Glomerular visceral epithelial cell (primary cell): ENCODE results near the gene FUBP1.
A peak's percentile ranks its signal among the peaks of the same experiment; 100 is the strongest.
"Not testable (repeated sequence)": the region's sequence is repeated elsewhere in the genome, so short reads cannot be mapped to it uniquely, and the experiment has no call there.

ENCODE experiments used
- DNase-seq: peaks from one replicate; pipeline ENCODE4 v3.0.0-alpha.2; 2016; ENCODE audit errors: extremely low spot score

FUBP1 gene

GRCh38 chr1:77978969-77979876 is at the start of gene FUBP1:
Gene FUBP1, minus strand, starts transcription at chr1:77979072. Its CDS starts 68 bp downstream, at chr1:77979004.
- peak; percentile 99 for DNase-seq

DNA sequence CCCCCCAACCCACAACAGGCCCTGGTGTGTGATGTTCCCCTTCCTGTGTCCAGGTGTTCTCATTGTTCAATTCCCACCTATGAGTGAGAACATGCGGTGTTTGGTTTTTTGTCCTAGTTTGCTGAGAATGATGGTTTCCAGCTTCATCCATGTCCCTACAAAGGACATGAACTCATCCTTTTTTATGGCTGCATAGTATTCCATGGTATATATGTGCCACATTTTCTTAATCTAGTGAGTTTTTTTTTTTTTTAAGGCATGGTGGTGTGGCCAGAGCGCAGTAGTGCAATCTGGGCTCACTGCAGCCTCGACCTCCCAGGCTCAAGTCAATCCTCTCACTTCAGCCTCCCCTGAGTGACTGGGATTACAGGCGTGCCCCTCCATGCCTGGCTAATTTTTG is 42.3 kb upstream of the FUBP1 start:
- DNase-seq, result not testable (repeated sequence)

DNA sequence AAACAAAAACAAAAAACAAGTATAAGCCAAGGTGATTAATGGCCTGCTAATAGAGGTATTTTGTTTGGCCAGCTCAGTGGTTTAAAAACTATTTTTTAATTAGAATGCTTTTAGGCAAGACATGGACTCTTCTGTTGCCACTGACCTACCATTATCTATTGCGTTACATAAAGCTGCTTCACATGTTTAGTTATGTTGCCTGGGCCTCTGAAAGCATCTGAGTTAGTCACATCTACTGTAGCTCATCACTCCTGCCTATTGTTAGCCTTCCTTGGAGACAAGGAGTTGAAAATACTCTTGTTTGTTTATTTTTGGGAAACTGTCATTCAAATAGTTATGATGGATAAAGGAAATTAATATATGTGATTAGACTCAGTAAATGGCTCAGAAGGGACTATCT is 40.2 kb upstream of the FUBP1 start:
- DNase-seq, result no peak

- no peak for DNase-seq
These were observed 36.3 kb upstream of the FUBP1 start for GRCh38 chr1:78015148-78015547.

GRCh38 chr1:78011050-78011449 is 32.2 kb upstream of the FUBP1 start:
- DNase-seq, result no peak

DNA sequence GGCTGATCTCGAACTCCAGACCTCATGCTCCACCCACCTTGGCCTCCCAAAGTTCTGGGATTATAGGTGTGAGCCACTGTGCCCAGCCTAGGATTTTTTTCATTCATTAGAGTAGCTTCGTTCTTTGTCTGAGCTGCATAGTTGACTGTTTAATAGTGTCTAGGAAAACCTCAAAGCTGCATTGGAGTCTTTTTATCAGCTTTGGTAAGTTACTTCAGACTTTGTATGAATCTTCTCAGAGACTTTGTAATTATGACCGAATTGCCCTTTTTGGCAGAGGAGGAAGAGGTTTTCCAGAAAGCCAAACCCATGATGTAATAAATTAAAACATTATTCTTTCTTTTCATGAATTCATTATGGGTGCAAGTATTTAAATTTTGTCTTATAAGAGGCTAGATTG is 31.0 kb upstream of the FUBP1 start:
- DNase-seq, result no peak

DNA sequence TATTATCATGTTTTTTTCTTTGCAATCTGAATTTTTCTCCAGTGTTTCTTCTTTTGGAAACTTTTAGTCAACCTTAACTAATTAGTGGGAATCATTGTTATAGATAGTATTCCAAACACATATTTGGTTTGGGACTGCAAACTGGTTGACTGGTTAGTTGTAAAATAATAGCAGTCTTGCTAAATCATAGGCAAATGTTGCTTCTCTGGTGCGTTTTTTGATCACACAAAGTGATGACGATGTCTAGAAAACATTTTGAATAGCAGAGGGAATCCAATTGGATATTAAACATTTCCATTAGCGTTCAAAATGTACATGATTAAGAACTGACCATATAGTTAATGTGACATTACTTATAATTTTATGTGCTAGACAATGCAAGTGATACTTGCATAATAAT is 30.4 kb upstream of the FUBP1 start:
- no peak for DNase-seq

GRCh38 chr1:78007677-78008341 is 28.9 kb upstream of the FUBP1 start:
- DNase-seq, result no peak

GRCh38 chr1:78006521-78006920 is 27.6 kb upstream of the FUBP1 start:
- DNase-seq, result no peak

GRCh38 chr1:78005755-78006154 is 26.9 kb upstream of the FUBP1 start:
- DNase-seq, result peak; percentile 79

GRCh38 chr1:78005448-78005722 is 26.5 kb upstream of the FUBP1 start:
- DNase-seq, result no peak

- peak; percentile 96 for DNase-seq
These were observed 26.0 kb upstream of the FUBP1 start, which contains the start of gene DNAJB4 for GRCh38 chr1:78004719-78005447. Gene DNAJB4, plus strand, starts transcription at chr1:78004939. Its CDS starts 172 bp downstream, at chr1:78005111.

GRCh38 chr1:78003882-78004718 is 25.2 kb upstream of the FUBP1 start:
- DNase-seq, result peak; percentile 78

- DNase-seq, result no peak
These were observed 24.3 kb upstream of the FUBP1 start for GRCh38 chr1:78003070-78003746.

GRCh38 chr1:78000536-78000935 is 21.7 kb upstream of the FUBP1 start:
- DNase-seq, result not testable (repeated sequence)

DNA sequence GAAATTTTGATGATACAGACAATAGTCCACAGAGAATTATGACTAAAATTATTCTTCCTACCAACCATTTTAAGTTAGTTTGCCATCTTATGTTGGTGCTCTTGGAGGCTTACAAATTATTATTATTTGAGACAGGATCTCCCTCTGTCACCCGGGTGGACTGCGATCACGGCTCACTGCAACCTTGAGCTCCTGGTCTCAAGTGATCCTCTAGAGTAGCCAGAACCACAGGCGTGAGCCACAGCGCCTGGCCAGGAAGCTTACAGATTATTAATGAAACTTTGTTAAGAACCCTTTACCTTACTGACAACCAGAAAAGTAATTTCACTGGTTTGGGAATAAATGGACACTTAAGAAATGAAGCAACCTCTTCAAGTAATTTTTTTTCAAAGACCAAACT is 17.9 kb upstream of the FUBP1 start:
- DNase-seq, result no peak

- DNase-seq, result no peak
These were observed 15.3 kb upstream of the FUBP1 start for GRCh38 chr1:77994117-77994705.

DNA sequence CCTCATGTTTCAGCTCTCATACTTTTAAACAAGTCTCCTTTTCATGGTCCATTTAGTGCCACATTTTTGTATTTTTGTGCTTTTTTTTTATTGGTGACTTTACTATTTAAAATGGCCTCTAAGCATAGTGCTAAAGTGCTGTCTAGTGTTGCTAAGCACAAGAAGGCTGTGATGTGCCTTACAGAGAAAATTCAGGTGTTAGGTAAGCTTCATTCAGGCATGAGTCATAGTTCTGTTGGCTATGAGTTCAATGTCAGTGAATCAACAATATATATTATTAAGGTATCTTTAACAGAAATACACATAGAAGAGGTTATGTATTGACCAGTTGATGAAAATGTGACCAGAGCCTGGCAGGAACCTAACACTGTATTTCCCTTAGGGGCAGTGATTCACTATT is 12.8 kb upstream of the FUBP1 start:
- no peak for DNase-seq

DNA sequence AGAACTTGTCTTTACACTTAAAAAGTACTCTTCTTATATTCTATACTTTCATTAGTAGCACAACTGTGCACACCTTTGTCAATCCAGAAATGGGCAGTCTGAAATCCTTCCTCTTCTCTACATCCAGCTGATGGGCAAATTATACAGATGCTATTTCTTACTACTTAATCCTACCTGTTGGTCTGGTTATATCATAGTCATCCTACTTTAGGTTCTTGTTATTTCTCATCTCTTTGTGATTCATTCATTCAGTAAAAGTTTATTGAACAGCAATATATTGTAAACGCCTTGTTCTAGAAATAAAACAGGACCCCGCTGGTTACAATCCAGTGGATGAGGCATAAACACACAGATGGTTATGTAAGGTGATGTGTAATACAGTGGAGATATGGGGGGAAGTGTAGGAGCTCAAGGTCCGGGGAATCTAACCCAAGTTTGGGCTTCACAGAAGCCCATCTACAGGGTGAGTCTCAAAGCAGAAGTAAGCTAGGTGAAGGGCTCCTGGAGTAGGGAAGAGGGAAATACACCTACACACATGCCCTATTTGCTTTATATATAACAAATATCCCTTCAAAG is 11.8 kb upstream of the FUBP1 start:
- no peak for DNase-seq

- DNase-seq, result no peak
These were observed 10.9 kb upstream of the FUBP1 start for GRCh38 chr1:77989744-77990143.
